Neural cell (in vitro differentiated cells): ENCODE data around the gene RNF223. TPM values are rescaled to one million over a fixed set of nuclear protein-coding genes. Genes with fewer than 3 reads are reported as not detected.

Experiments used
- H2AFZ ChIP-seq: fragments of 200-600, 300-800 bp; sonication (generic), shearing (Covaris generic); 2 replicates; pipeline ENCODE4 v1.6.0; 2014; ENCODE audit warnings: low read depth, mild to moderate bottlenecking, antibody characterized with exemption, low read length, moderate library complexity
- H3F3A ChIP-seq: fragments of 200-600 bp; shearing (Covaris generic); 2 replicates; pipeline ENCODE4 v1.6.1; 2016; ENCODE audit warnings: mild to moderate bottlenecking, moderate library complexity, mixed read lengths, antibody characterized with exemption, low read length; ENCODE audit not compliant: insufficient read depth, poor library complexity, severe bottlenecking
- H3K27ac ChIP-seq: fragments of 200-600, 300-800 bp; sonication (generic), shearing (Covaris generic); 2 replicates; pipeline ENCODE4 v1.5.1; 2014; ENCODE audit warnings: mild to moderate bottlenecking, low read length, moderate library complexity
- H3K27me3 ChIP-seq: fragments of 300-800, 200-600 bp; sonication (generic), shearing (Covaris generic); 2 replicates; pipeline ENCODE4 v1.6.0; 2014; ENCODE audit warnings: mild to moderate bottlenecking, low read depth, low read length, moderate library complexity; ENCODE audit not compliant: insufficient read depth
- H3K36me3 ChIP-seq: fragments of 300-800, 200-600 bp; sonication (generic), shearing (Covaris generic); 2 replicates; pipeline ENCODE4 v1.5.1; 2014; ENCODE audit warnings: mild to moderate bottlenecking, antibody characterized with exemption, low read length, moderate library complexity; ENCODE audit not compliant: insufficient read depth
- H3K4me2 ChIP-seq: fragments of 300-800, 200-600 bp; sonication (generic), shearing (Covaris generic); 2 replicates; pipeline ENCODE4 v1.6.0; 2014; ENCODE audit warnings: mild to moderate bottlenecking, low read length
- H3K4me3 ChIP-seq: fragments of 300-800, 200-600 bp; sonication (generic), shearing (Covaris generic); 2 replicates; pipeline ENCODE4 v1.5.1; 2014; ENCODE audit warnings: mild to moderate bottlenecking, low read length, moderate library complexity
- H3K79me2 ChIP-seq: fragments of 200-600 bp; shearing (Covaris generic); replicated peaks from 2 replicates; pipeline ENCODE4 v1.6.0; 2014; ENCODE audit warnings: mild to moderate bottlenecking, low read length, moderate library complexity; ENCODE audit not compliant: insufficient read depth
- H3K9ac ChIP-seq: fragments of 300-800, 200-600 bp; sonication (generic), shearing (Covaris generic); 2 replicates; pipeline ENCODE4 v1.6.1; 2016; ENCODE audit warnings: mild to moderate bottlenecking, low read length, mixed read lengths
- H3K9me2 ChIP-seq: fragments of 200-600 bp; shearing (Covaris generic); 2 replicates; pipeline ENCODE4 v1.6.1; 2016; ENCODE audit warnings: mild to moderate bottlenecking, low read length, mixed read lengths; ENCODE audit not compliant: insufficient read depth
- H3K9me3 ChIP-seq: fragments of 200-600, 300-800 bp; sonication (generic), shearing (Covaris generic); 2 replicates; pipeline ENCODE4 v1.6.1; 2016; ENCODE audit warnings: mild to moderate bottlenecking, mixed run types, low read length, moderate library complexity, mixed read lengths
- H4K20me1 ChIP-seq: fragments of 200-600 bp; shearing (Covaris generic); 2 replicates; pipeline ENCODE4 v1.6.1; 2016; ENCODE audit warnings: mild to moderate bottlenecking, mixed run types; ENCODE audit not compliant: insufficient read depth
- CTCF ChIP-seq: fragments of 450-650 bp; IDR thresholded peaks from 2 replicates; pipeline ENCODE4 v1.5.1; 2014; ENCODE audit warnings: antibody characterized with exemption, mild to moderate bottlenecking, moderate library complexity; ENCODE audit not compliant: poor library complexity, severe bottlenecking
- EP300 ChIP-seq: fragments of 450-650 bp; conservative IDR thresholded peaks from 2 replicates; pipeline ENCODE4 v1.6.1; 2014; ENCODE audit warnings: antibody characterized with exemption, mild to moderate bottlenecking, moderate library complexity; ENCODE audit not compliant: poor library complexity, severe bottlenecking
- EZH2 ChIP-seq: fragments of 200-600, 300-800 bp; shearing (Covaris generic), sonication (generic); IDR thresholded peaks from 2 replicates; pipeline ENCODE4 v1.6.1; 2014; ENCODE audit warnings: antibody characterized with exemption, low read length, borderline replicate concordance, mild to moderate bottlenecking; ENCODE audit not compliant: insufficient read depth, poor library complexity, severe bottlenecking
- MXI1 ChIP-seq: fragments of 450-650 bp; conservative IDR thresholded peaks from 2 replicates; pipeline ENCODE4 v1.6.1; 2014; ENCODE audit warnings: antibody characterized with exemption, mild to moderate bottlenecking; ENCODE audit not compliant: poor library complexity, severe bottlenecking
- POLR2AphosphoS5 ChIP-seq: IDR thresholded peaks from 2 replicates; pipeline ENCODE4 v1.6.1; 2012
- RAD21 ChIP-seq: fragments of 450-650 bp; conservative IDR thresholded peaks from 2 replicates; pipeline ENCODE4 v1.6.1; 2014; ENCODE audit warnings: antibody characterized with exemption, mild to moderate bottlenecking, moderate library complexity
- REST ChIP-seq: IDR thresholded peaks from 2 replicates; pipeline ENCODE4 v1.6.1; 2012; ENCODE audit warnings: borderline replicate concordance
- SMC3 ChIP-seq: fragments of 450-650 bp; conservative IDR thresholded peaks from 2 replicates; pipeline ENCODE4 v1.6.1; 2014; ENCODE audit warnings: antibody characterized with exemption, mild to moderate bottlenecking, moderate library complexity; ENCODE audit not compliant: poor library complexity
- TAF1 ChIP-seq: IDR thresholded peaks from 2 replicates; pipeline ENCODE4 v1.6.1; 2012; ENCODE audit warnings: low read depth
- polyA plus RNA-seq: library from polyadenylated mRNA; depleted of rRNA; stranded (reverse); fragments of >200 nt; gene quantifications from 2 replicates; pipeline ENCODE4 v1.2.3, GENCODE V29; 2014

RNF223 gene
- polyA plus RNA-seq, 1 donor from 2014 or later: not detected

GRCh38 chr1:1120866-1121591 lies 46.9 kb upstream of the RNF223 start:
- no peak overlapping the region for H3K9ac ChIP-seq
- H3K27ac ChIP-seq: no peak overlapping the region
- no peak for TF ChIP-seq EP300
- TF ChIP-seq POLR2AphosphoS5: no peak
- no peak for TF ChIP-seq MXI1
- TF ChIP-seq CTCF: no peak
- no peak for TF ChIP-seq EZH2
- no peak for TF ChIP-seq REST
- TF ChIP-seq RAD21: no peak
- no peak for TF ChIP-seq TAF1
- TF ChIP-seq SMC3: no peak
- no peaks in the 10 kb centered on the region for H3F3A ChIP-seq
- no peaks in the 10 kb centered on the region for H3K9me3 ChIP-seq
- H4K20me1 ChIP-seq: no peaks in the 10 kb centered on the region
- H2AFZ ChIP-seq: no peak overlapping the region
- no peaks in the 10 kb centered on the region for H3K9me2 ChIP-seq
- H3K4me3 ChIP-seq: no peak overlapping the region
- no peaks in the 10 kb centered on the region for H3K36me3 ChIP-seq
- no peaks in the 10 kb centered on the region for H3K79me2 ChIP-seq
- no peak overlapping the region for H3K4me2 ChIP-seq
- peaks cover 5% of the 10 kb centered on the region for H3K27me3 ChIP-seq

- TF ChIP-seq EP300 (no peak), POLR2AphosphoS5 (no peak)
- Histone ChIP-seq H3K4me2 (no peak overlapping the region), H3K9me2 (no peaks in the 10 kb centered on the region), H3F3A (no peaks in the 10 kb centered on the region), H3K9me3 (no peaks in the 10 kb centered on the region), H3K27ac (no peak overlapping the region), H3K36me3 (no peaks in the 10 kb centered on the region), H3K4me3 (no peak overlapping the region), H3K27me3 (peaks cover 5% of the 10 kb centered on the region), H3K9ac (no peak overlapping the region), H2AFZ (no peak overlapping the region), H4K20me1 (no peaks in the 10 kb centered on the region), H3K79me2 (no peaks in the 10 kb centered on the region)
Measured at GRCh38 chr1:1120096-1120495, 46.0 kb upstream of the RNF223 start.
